Measurements from ENCODE around the gene LHFPL3. TPM values are rescaled to one million over a fixed set of nuclear protein-coding genes. Genes with fewer than 3 reads are reported as not detected.

LHFPL3 gene
- total RNA-seq, 1 experiment from 2014 or later = not detected

DNA sequence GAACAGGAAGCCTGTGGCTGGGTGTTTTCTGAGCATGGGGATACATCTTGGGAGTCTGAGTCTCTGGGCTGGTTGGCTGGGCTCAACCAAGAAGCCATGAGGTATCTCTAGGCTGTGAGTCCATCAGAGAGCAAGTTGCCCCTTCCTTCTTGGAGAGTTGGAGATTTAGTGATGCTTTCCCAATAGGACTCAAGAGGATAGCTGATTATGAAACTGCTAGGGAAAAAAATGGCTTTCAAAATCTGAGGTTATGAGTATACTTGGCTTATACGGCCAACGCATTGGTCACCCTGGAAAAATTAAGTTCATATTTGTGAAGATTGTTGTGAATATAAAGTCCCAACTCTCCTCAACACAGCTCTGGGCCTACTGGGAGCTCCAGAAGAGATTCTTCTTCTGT lies 522.9 kb downstream of the LHFPL3 start:
- Histone ChIP-seq H3K27ac (ENCODE audit: insufficient read length, low read depth, low read length) (no peak overlapping the region), H4K20me1 (ENCODE audit: control insufficient read depth, insufficient read depth, insufficient read length) (no peaks in the 10 kb centered on the region), H2BK12ac (ENCODE audit: insufficient read length, low read depth, low read length) (no peak overlapping the region), H4K8ac (replicated peaks; ENCODE audit: insufficient read length, low read depth, low read length) (no peak overlapping the region), H3K4me1 (ENCODE audit: insufficient read depth, low read length) (no peaks in the 10 kb centered on the region), H3K27me3 (ENCODE audit: insufficient read depth, low read length) (no peaks in the 10 kb centered on the region), H3K4me2 (ENCODE audit: insufficient read depth, insufficient read length, low read length) (no peak overlapping the region), H3K9ac (ENCODE audit: extremely low read depth, insufficient read length, low read length) (no peak overlapping the region), H3K79me1 (ENCODE audit: insufficient read depth, low read depth, low read length, poor library complexity, severe bottlenecking) (no peaks in the 10 kb centered on the region), H2BK15ac (ENCODE audit: low read depth, low read length) (no peak overlapping the region), H3K4ac (ENCODE audit: low read depth, low read length) (no peak overlapping the region), H3K23me2 (ENCODE audit: insufficient read length, low read depth, low read length, poor library complexity, severe bottlenecking) (no peaks in the 10 kb centered on the region), H3K18ac (ENCODE audit: insufficient read length, low read depth, low read length) (no peak overlapping the region), H3K56ac (ENCODE audit: insufficient read length, low read depth, low read length) (no peak overlapping the region), H3T11ph (ENCODE audit: low read length) (no peak overlapping the region), H3K79me2 (ENCODE audit: insufficient read depth, low read length) (no peaks in the 10 kb centered on the region), H2BK120ac (ENCODE audit: low read depth, low read length, poor library complexity, severe bottlenecking) (no peak overlapping the region), H2BK5ac (ENCODE audit: insufficient read length, low read length) (no peak overlapping the region), H3K14ac (ENCODE audit: insufficient read depth, low read length) (no peak overlapping the region), H2AFZ (ENCODE audit: low read length) (no peak overlapping the region), H4K91ac (ENCODE audit: insufficient read length, low read depth, low read length) (no peak overlapping the region), H4K5ac (ENCODE audit: insufficient read length, low read depth, low read length) (no peak overlapping the region), H2BK20ac (ENCODE audit: low read depth, low read length, poor library complexity, severe bottlenecking) (no peak overlapping the region), H3K9me3 (ENCODE audit: control insufficient read depth, low read depth, low read length) (no peaks in the 10 kb centered on the region), H3K23ac (ENCODE audit: insufficient read length, low read depth, low read length) (no peak overlapping the region), H2AK5ac (ENCODE audit: insufficient read length, low read length) (no peak overlapping the region)
- Mint-ChIP-seq H3K4me3 (no peak overlapping the region), H3K9me3 (no peaks in the 10 kb centered on the region), H3K4me1 (no peaks in the 10 kb centered on the region; a peak in 1 of 4 replicates), H3K27me3 (ENCODE audit: low read depth) (peaks cover 2% of the 10 kb centered on the region; the same call in 1 of the 2 replicates), H3K27ac (no peak overlapping the region), H3K36me3 (ENCODE audit: insufficient read depth in 1 of 3, low read depth in 3 of 3) (no peaks in the 10 kb centered on the region)
- no peak for DNase-seq
- no CpG with 5 or more reads among the region's 2 CpGs for whole genome bisulfite sequencing (ENCODE audit: extremely low coverage, insufficient read length, low lambda C conversion rate)
- TF ChIP-seq, protein P1, sequence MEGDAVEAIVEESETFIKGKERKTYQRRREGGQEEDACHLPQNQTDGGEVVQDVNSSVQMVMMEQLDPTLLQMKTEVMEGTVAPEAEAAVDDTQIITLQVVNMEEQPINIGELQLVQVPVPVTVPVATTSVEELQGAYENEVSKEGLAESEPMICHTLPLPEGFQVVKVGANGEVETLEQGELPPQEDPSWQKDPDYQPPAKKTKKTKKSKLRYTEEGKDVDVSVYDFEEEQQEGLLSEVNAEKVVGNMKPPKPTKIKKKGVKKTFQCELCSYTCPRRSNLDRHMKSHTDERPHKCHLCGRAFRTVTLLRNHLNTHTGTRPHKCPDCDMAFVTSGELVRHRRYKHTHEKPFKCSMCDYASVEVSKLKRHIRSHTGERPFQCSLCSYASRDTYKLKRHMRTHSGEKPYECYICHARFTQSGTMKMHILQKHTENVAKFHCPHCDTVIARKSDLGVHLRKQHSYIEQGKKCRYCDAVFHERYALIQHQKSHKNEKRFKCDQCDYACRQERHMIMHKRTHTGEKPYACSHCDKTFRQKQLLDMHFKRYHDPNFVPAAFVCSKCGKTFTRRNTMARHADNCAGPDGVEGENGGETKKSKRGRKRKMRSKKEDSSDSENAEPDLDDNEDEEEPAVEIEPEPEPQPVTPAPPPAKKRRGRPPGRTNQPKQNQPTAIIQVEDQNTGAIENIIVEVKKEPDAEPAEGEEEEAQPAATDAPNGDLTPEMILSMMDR (conservative IDR thresholded peaks at IDR 0.05) = no peak
